Upper lobe of left lung (tissue), 6 donors: Measurements from ENCODE around the gene ATXN1. TPM values are rescaled to one million over a fixed set of nuclear protein-coding genes. Genes with fewer than 3 reads are reported as not detected.

ENCODE experiments used
- ATAC-seq, 2 donors: fragments of 200-7000 bp; cut with Tn5 transposase; one replicate each; pipeline ENCODE4 v1.9.1; 2022; ENCODE audit warnings: mild to moderate bottlenecking in 2 of 2, moderate library complexity in 2 of 2; ENCODE audit not compliant: low FRiP score in 2 of 2
- DNase-seq, 2 donors: peaks; one replicate each; pipeline ENCODE4 v3.0.0-alpha.2; 2019 to 2020
- H3K27ac ChIP-seq, 4 donors: fragments of 200-600 bp; sonication (generic); one replicate each; pipeline ENCODE4 v1.5.1; 2016 to 2019
- H3K27me3 ChIP-seq, 4 donors: fragments of 200-600 bp; sonication (generic); one replicate each; pipeline ENCODE4 v1.5.1; 2017 to 2019
- H3K36me3 ChIP-seq, 4 donors: fragments of 200-600 bp; sonication (generic); one replicate each; pipeline ENCODE4 v1.5.1; 2016 to 2019
- H3K4me1 ChIP-seq, 4 donors: fragments of 200-600 bp; sonication (generic); one replicate each; pipeline ENCODE4 v1.5.1; 2018 to 2019
- H3K4me3 ChIP-seq, 4 donors: fragments of 200-600 bp; sonication (generic); one replicate each; pipeline ENCODE4 v1.5.1; 2017 to 2019; ENCODE audit warnings: mild to moderate bottlenecking in 2 of 4, moderate library complexity in 1 of 4
- H3K9me3 ChIP-seq, 4 donors: fragments of 200-600 bp; sonication (generic); one replicate each; pipeline ENCODE4 v1.5.1; 2018 to 2019
- CTCF ChIP-seq, 6 experiments: fragments of 450-650 bp in 4 of 6; fragments of 200-600 bp in 2 of 6; sonication (generic) in 2 of 6; IDR thresholded peaks; one replicate each; pipeline ENCODE4 v1.5.1; 2016 to 2019; ENCODE audit warnings: antibody characterized with exemption in 6 of 6
- EP300 ChIP-seq, 4 donors: sonication (generic); formaldehyde crosslinking; IDR thresholded peaks; one replicate each; pipeline ENCODE4 v1.5.1; 2017; ENCODE audit warnings: antibody characterized with exemption in 4 of 4, control low read depth in 2 of 4
- POLR2A ChIP-seq, 4 donors: fragments of 450-650 bp; IDR thresholded peaks; one replicate each; pipeline ENCODE4 v1.5.1; 2016 to 2017; ENCODE audit warnings: antibody characterized with exemption in 4 of 4, mild to moderate bottlenecking in 2 of 4
- POLR2AphosphoS5 ChIP-seq, 2 donors: sonication (generic); formaldehyde crosslinking; IDR thresholded peaks; one replicate each; pipeline ENCODE4 v1.5.1; 2017; ENCODE audit warnings: antibody characterized with exemption in 2 of 2
- WGBS, 2 donors: methylation state at CpG; one replicate each; pipeline ENCODE4 v1.1.5; 2017 to 2018; 5-methylcytosine and 5-hydroxymethylcytosine counted together
- total RNA-seq, 6 donors: library from RNA; depleted of rRNA in 4 of 6; stranded (reverse); fragments of >200 nt in 4 of 6; gene quantifications; one replicate each; pipeline versions ENCODE4 v1.1.0 to v1.2.1, GENCODE V29; 2016 to 2021
- donor health status: DM: no; HTN: no; CAD: no; lungs with moderate emphysema.
- donor health status: DM: no; HTN: yes; CAD: no; lungs with severe emphysema.

The ATXN1 gene
- total RNA-seq, 6 donors from 2014 or later: 44.2 to 106 (median 71.7) TPM

GRCh38 chr6:16450285-16450684 is 311.0 kb downstream of the ATXN1 start:
- whole genome bisulfite sequencing, 2 donors: 77 to 88% methylated on average over 3 of the region's 3 CpGs
- Histone ChIP-seq H3K9me3 (no peaks in the 10 kb centered on the region), H3K36me3 (no peaks in the 10 kb centered on the region), H3K27me3 (no peaks in the 10 kb centered on the region), H3K27ac (no peak overlapping the region), H3K4me3 (no peak overlapping the region), H3K4me1 (peaks cover 0 to 3% (median 0%) of the 10 kb centered on the region in 4 donors)
- no peak for ATAC-seq
- TF ChIP-seq EP300 (IDR thresholded peaks at IDR 0.05) (no peak), POLR2A (IDR thresholded peaks at IDR 0.05) (no peak), CTCF (IDR thresholded peaks at IDR 0.05) (no peak), POLR2AphosphoS5 (IDR thresholded peaks at IDR 0.05) (no peak)
- no peak for DNase-seq

GRCh38 chr6:16446273-16446672 is 315.0 kb downstream of the ATXN1 start:
- DNase-seq (no peak), ATAC-seq (no peak)
- H3K27me3 ChIP-seq: no peaks in the 10 kb centered on the region
- H3K4me3 ChIP-seq: no peak overlapping the region
- no peaks in the 10 kb centered on the region for H3K4me1 ChIP-seq
- no peaks in the 10 kb centered on the region for H3K9me3 ChIP-seq
- TF ChIP-seq POLR2A (IDR thresholded peaks at IDR 0.05): no peak
- TF ChIP-seq POLR2AphosphoS5 (IDR thresholded peaks at IDR 0.05): no peak
- TF ChIP-seq EP300 (IDR thresholded peaks at IDR 0.05): no peak
- TF ChIP-seq CTCF (IDR thresholded peaks at IDR 0.05): no peak
- no peaks in the 10 kb centered on the region for H3K36me3 ChIP-seq
- no peak overlapping the region for H3K27ac ChIP-seq
- WGBS, 2 donors: 45 to 56% methylated on average over 2 of the region's 2 CpGs

- H3K9me3 ChIP-seq: no peaks in the 10 kb centered on the region
- ATAC-seq (no peak), DNase-seq (no peak)
- no peak overlapping the region for H3K4me3 ChIP-seq
- H3K36me3 ChIP-seq: no peaks in the 10 kb centered on the region
- no peak overlapping the region for H3K27ac ChIP-seq
- 89 to 91% methylated on average over 3 of the region's 3 CpGs for WGBS, 2 donors
- TF ChIP-seq EP300 (IDR thresholded peaks at IDR 0.05) (no peak), POLR2AphosphoS5 (IDR thresholded peaks at IDR 0.05) (no peak), CTCF (IDR thresholded peaks at IDR 0.05) (no peak)
- no peaks in the 10 kb centered on the region for H3K27me3 ChIP-seq
- peaks cover 0 to 7% (median 2%) of the 10 kb centered on the region in 4 donors for H3K4me1 ChIP-seq
These were observed 319.2 kb downstream of the ATXN1 start for GRCh38 chr6:16442031-16442430.

- WGBS, 2 donors: 90 to 94% methylated on average over 2 of the region's 2 CpGs
- no peak for TF ChIP-seq CTCF (IDR thresholded peaks at IDR 0.05)
- no peak for TF ChIP-seq EP300 (IDR thresholded peaks at IDR 0.05)
- no peak for TF ChIP-seq POLR2AphosphoS5 (IDR thresholded peaks at IDR 0.05)
- TF ChIP-seq POLR2A (IDR thresholded peaks at IDR 0.05): no peak
- ATAC-seq (no peak), DNase-seq (no peak)
- H3K4me1 ChIP-seq: peaks cover 0 to 7% (median 2%) of the 10 kb centered on the region in 4 donors
- H3K9me3 ChIP-seq: no peaks in the 10 kb centered on the region
- H3K27me3 ChIP-seq: no peaks in the 10 kb centered on the region
- no peaks in the 10 kb centered on the region for H3K36me3 ChIP-seq
- H3K27ac ChIP-seq: peak overlapping the region in 1 of 4 donors; percentile 4
- H3K4me3 ChIP-seq: no peak overlapping the region
These were observed 320.0 kb downstream of the ATXN1 start for GRCh38 chr6:16441262-16441661.

- Histone ChIP-seq H3K27me3 (no peaks in the 10 kb centered on the region), H3K36me3 (no peaks in the 10 kb centered on the region), H3K4me1 (peaks cover 0 to 7% (median 2%) of the 10 kb centered on the region in 4 donors), H3K27ac (peak overlapping the region in 1 of 4 donors; percentile 4), H3K9me3 (no peaks in the 10 kb centered on the region), H3K4me3 (no peak overlapping the region)
- DNase-seq (no peak), ATAC-seq (no peak)
- no peak for TF ChIP-seq CTCF (IDR thresholded peaks at IDR 0.05)
- WGBS, 2 donors: 91 to 92% methylated on average over 7 of the region's 7 CpGs
These were observed 320.5 kb downstream of the ATXN1 start for GRCh38 chr6:16440636-16441212.
